HG03469 (cell line): ENCODE data around the gene TMEM38A.
A peak's percentile ranks its signal among the peaks of the same experiment; 100 is the strongest.

Source experiments
- ATAC-seq: cut with Tn5 transposase; IDR thresholded peaks from one replicate; pipeline ENCODE4 v1.9.1; 2021; ENCODE audit warnings: mild to moderate bottlenecking, moderate library complexity, moderate number of reproducible peaks; ENCODE audit not compliant: unreplicated experiment

The TMEM38A gene

GRCh38 chr19:16660763-16661479, at the start of gene TMEM38A:
TSS of gene TMEM38A (plus strand) at chr19:16661139. CDS start at chr19:16661218, 79 bp downstream.
- no peak for ATAC-seq

GRCh38 chr19:16612636-16613035, 48.3 kb upstream of the TMEM38A start:
- ATAC-seq, result no peak

- ATAC-seq, result no peak
These were observed 47.1 kb upstream of the TMEM38A start for GRCh38 chr19:16613841-16614240.

- no peak for ATAC-seq
These were observed 46.0 kb upstream of the TMEM38A start for GRCh38 chr19:16614941-16615340.

GRCh38 chr19:16615808-16616207, 45.1 kb upstream of the TMEM38A start:
- no peak for ATAC-seq

GRCh38 chr19:16618248-16618647, 42.7 kb upstream of the TMEM38A start:
- ATAC-seq, result no peak

- ATAC-seq, result no peak
These were observed 41.5 kb upstream of the TMEM38A start for GRCh38 chr19:16619457-16619856.

- ATAC-seq, result no peak
These were observed 40.9 kb upstream of the TMEM38A start for GRCh38 chr19:16620018-16620417.

GRCh38 chr19:16620584-16620983, 40.4 kb upstream of the TMEM38A start:
- no peak for ATAC-seq

GRCh38 chr19:16621165-16621800, 39.7 kb upstream of the TMEM38A start:
- no peak for ATAC-seq

- ATAC-seq, result no peak
These were observed 37.9 kb upstream of the TMEM38A start for GRCh38 chr19:16623066-16623465.

- ATAC-seq, result no peak
These were observed 37.4 kb upstream of the TMEM38A start for GRCh38 chr19:16623576-16623975.

- ATAC-seq, result no peak
These were observed 36.7 kb upstream of the TMEM38A start for GRCh38 chr19:16624236-16624635.

- no peak for ATAC-seq
These were observed 35.6 kb upstream of the TMEM38A start for GRCh38 chr19:16625163-16625958.

GRCh38 chr19:16626796-16627192, 34.1 kb upstream of the TMEM38A start:
- no peak for ATAC-seq

- ATAC-seq, result no peak
These were observed 33.6 kb upstream of the TMEM38A start for GRCh38 chr19:16627193-16627927.

- ATAC-seq, result no peak
These were observed 33.1 kb upstream of the TMEM38A start for GRCh38 chr19:16627928-16628182.

GRCh38 chr19:16628183-16628983, 32.6 kb upstream of the TMEM38A start, which contains the start of gene MED26:
TSS of gene MED26 (minus strand) at chr19:16628204. CDS start at chr19:16627943, 261 bp downstream.
- peak; percentile 74 for ATAC-seq

GRCh38 chr19:16628984-16629691, 31.8 kb upstream of the TMEM38A start:
- ATAC-seq, result no peak

- ATAC-seq, result no peak
These were observed 29.5 kb upstream of the TMEM38A start for GRCh38 chr19:16631465-16631864.
